Chondrocyte (in vitro differentiated cells): ENCODE results near the gene NEK6. TPM values are rescaled to one million over a fixed set of nuclear protein-coding genes. Genes with fewer than 3 reads are reported as not detected.
A peak's percentile ranks its signal among the peaks of the same experiment; 100 is the strongest.

ENCODE experiments used
- DNase-seq: peaks from one replicate; pipeline ENCODE4 v3.0.0; 2021; ENCODE audit warnings: mixed read lengths, low spot score
- H3K27ac Mint-ChIP-seq: one replicate; pipeline ENCODE4 v1.8.0; 2021; ENCODE audit warnings: mild to moderate bottlenecking, moderate library complexity, mixed read lengths; ENCODE audit not compliant: unreplicated experiment
- H3K27me3 Mint-ChIP-seq: 2 replicates; pipeline ENCODE4 v1.8.0; 2021; ENCODE audit warnings: low read depth, mixed read lengths
- H3K36me3 Mint-ChIP-seq: 2 replicates; pipeline ENCODE4 v1.8.0; 2021; ENCODE audit warnings: low read depth, mixed read lengths
- H3K4me1 Mint-ChIP-seq: 2 replicates; pipeline ENCODE4 v1.8.0; 2021; ENCODE audit warnings: low read depth, mild to moderate bottlenecking, mixed read lengths
- H3K4me3 Mint-ChIP-seq: one replicate; pipeline ENCODE4 v1.8.0; 2021; ENCODE audit warnings: mild to moderate bottlenecking, moderate library complexity, mixed read lengths; ENCODE audit not compliant: unreplicated experiment
- H3K9me3 Mint-ChIP-seq: 2 replicates; pipeline ENCODE4 v1.8.0; 2021; ENCODE audit warnings: low read depth, mixed read lengths
- total RNA-seq: library from RNA; stranded (reverse); gene quantifications from 3 replicates; pipeline ENCODE4 v1.2.1, GENCODE V29; 2021
- TF ChIP-seq, protein P1 (sequence below): fragments of 200-600 bp; sonication (generic); IDR thresholded peaks from 2 replicates; pipeline ENCODE4 v1.5.0; 2021; ENCODE audit warnings: antibody characterized with exemption, mild to moderate bottlenecking, moderate library complexity

NEK6 gene
- total RNA-seq, 1 donor from 2014 or later, result 110 TPM

DNA sequence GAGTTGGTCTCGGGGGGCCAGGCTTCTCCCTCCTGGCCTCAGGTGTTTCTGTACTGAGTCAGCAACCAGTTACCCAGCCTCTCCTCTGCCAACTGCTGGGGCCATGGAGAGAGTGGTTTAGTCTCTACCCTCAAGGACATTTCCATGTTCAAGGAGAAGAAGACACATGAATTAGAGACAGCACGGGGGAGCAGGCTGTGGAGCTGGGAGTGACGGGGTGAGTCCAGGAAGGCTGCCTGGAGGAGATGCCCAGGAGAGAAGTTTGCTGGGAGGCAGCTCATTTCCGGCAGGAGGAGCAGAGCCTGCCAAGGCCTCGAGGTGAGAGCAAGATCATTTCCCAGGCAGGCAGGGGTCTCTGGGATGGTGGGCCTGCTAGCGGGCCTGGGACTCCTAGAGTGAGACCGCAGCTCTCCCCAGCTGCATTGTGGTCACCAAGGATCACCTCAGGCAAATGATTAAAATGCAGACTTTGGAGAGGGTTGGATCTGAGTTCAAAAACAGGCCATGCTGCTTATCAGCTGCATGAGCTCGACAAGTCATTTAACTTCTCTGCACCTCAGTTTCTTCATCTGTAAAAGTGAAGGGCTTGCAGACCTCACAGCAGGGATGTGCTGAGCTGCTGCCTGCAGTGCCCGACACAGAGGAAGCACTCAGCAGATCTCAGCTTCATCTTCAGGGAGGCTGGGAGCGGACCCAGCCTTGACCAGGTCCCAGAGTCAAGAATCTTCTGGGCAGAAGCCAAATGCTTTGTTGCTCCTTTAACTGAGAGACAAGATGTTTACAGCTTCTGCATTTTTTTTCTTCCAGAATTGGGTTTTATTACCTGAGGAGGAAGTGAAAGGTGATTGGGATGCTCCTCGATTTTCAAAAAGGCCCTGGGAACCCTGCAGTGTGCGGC, 35.2 kb downstream of the NEK6 start:
- Mint-ChIP-seq H3K4me1 (peaks cover 84% of the 10 kb centered on the region), H3K4me3 (peak overlapping the region; percentile 48), H3K36me3 (peaks cover 8% of the 10 kb centered on the region), H3K27me3 (no peaks in the 10 kb centered on the region), H3K27ac (peak overlapping the region; percentile 91), H3K9me3 (no peaks in the 10 kb centered on the region)
- TF ChIP-seq, protein P1, sequence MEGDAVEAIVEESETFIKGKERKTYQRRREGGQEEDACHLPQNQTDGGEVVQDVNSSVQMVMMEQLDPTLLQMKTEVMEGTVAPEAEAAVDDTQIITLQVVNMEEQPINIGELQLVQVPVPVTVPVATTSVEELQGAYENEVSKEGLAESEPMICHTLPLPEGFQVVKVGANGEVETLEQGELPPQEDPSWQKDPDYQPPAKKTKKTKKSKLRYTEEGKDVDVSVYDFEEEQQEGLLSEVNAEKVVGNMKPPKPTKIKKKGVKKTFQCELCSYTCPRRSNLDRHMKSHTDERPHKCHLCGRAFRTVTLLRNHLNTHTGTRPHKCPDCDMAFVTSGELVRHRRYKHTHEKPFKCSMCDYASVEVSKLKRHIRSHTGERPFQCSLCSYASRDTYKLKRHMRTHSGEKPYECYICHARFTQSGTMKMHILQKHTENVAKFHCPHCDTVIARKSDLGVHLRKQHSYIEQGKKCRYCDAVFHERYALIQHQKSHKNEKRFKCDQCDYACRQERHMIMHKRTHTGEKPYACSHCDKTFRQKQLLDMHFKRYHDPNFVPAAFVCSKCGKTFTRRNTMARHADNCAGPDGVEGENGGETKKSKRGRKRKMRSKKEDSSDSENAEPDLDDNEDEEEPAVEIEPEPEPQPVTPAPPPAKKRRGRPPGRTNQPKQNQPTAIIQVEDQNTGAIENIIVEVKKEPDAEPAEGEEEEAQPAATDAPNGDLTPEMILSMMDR, result no peak
- DNase-seq, result no peak

DNA sequence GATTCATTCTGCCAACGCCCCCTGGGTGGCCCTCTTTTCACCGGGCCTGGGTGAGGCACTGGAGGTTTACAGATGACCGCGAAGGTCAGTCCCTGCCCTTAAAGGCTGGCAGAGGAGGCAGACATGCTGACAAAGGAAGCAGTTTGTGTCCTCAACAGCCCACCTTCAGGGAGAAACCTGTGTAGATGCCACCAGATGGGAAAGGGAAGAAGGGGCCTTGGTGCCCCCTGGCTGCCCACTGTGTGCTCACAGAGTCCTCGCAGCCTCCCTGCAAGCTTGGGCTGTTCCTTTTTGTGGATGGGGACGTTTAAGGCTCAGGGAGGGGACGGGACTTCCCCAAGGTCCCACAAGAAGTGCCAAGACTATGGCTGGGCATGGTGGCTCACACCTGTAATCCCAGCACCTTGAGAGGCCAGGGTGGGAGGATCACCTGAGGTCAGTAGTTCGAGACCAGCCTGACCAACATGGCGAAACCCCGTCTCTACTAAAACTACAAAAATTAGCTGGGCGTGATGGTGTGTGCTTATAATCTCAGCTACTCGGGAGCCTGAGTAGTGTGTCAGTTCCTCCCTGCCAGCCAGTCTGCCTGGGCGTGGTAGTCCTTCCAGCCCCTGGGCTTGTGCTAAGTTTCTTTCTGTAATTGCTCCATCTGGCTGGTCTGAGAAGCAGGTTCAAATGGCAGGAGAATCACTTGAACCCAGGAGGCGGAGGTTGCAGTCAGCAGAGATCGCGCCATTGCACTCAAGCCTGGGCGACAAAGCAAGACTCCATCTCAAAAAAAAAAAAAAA, 36.2 kb downstream of the NEK6 start:
- DNase-seq, result no peak
- peaks cover 88% of the 10 kb centered on the region for H3K4me1 Mint-ChIP-seq
- TF ChIP-seq, protein P1, result peak; percentile 50
- H3K9me3 Mint-ChIP-seq, result no peaks in the 10 kb centered on the region
- H3K27ac Mint-ChIP-seq, result peak overlapping the region; percentile 91
- peaks cover 8% of the 10 kb centered on the region for H3K36me3 Mint-ChIP-seq
- peak overlapping the region; percentile 27 for H3K4me3 Mint-ChIP-seq
- H3K27me3 Mint-ChIP-seq, result no peaks in the 10 kb centered on the region

DNA sequence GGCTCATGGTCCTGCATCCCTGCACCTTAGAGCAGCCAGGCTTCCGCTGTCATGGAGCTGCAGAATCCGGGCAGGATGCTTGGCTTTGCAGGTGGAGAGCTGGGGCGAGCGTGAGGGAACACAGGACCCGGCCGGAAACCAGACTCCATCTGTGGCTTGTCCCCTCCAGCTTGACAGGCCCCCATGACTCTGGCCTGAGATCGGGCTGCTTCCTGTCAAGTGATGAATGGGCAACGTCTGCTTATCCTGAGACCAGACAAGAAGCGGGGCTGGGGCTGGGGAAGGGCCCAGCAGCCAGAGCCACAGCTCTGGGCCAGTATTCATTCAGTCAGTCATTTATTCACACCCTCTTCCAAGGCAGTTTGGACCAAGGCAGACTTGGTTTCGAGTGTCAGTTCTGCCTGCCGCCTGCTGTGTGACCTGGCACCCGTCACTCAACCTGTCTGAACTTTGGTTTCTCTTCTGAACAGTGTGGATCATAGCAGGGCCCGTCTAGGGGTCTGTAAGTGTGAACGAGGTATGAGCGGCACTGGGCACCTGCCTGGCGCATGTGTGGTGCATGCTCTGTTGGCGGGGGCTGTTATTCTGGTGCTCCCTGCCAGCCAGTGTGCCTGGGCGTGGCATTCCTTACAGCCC, 37.5 kb downstream of the NEK6 start:
- H3K4me3 Mint-ChIP-seq, result no peak overlapping the region
- TF ChIP-seq, protein P1, result no peak
- peak overlapping the region; percentile 91 for H3K27ac Mint-ChIP-seq
- DNase-seq, result no peak
- no peaks in the 10 kb centered on the region for H3K9me3 Mint-ChIP-seq
- no peaks in the 10 kb centered on the region for H3K27me3 Mint-ChIP-seq
- H3K4me1 Mint-ChIP-seq, result peaks cover 98% of the 10 kb centered on the region
- peaks cover 5% of the 10 kb centered on the region for H3K36me3 Mint-ChIP-seq

DNA sequence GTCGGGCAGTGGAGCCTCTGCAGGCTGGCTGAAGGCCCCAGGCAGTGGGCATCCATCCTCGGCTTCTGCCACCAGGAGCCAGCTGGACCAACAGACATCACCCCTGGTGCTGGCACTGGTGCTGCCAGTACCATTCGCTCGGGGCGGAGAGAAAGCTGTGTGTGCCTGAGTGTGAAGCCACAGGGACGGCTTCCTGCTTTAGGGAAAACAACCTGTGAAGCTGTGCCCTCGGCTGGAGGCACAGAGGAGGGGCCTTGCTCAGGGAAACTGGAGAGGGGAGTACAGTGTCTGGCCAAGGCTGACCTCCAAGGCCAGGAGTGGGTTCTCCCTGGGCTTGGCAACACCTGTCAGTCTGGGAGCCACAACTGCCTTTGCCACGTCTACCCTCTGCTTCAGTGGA, 38.3 kb downstream of the NEK6 start:
- H3K27me3 Mint-ChIP-seq, result no peaks in the 10 kb centered on the region
- H3K27ac Mint-ChIP-seq, result peak overlapping the region; percentile 91
- H3K4me3 Mint-ChIP-seq, result no peak overlapping the region
- TF ChIP-seq, protein P1, result no peak
- no peak for DNase-seq
- peaks cover 98% of the 10 kb centered on the region for H3K4me1 Mint-ChIP-seq
- no peaks in the 10 kb centered on the region for H3K9me3 Mint-ChIP-seq
- H3K36me3 Mint-ChIP-seq, result peaks cover 5% of the 10 kb centered on the region
